ENCODE results near the gene VAV3.

DNA sequence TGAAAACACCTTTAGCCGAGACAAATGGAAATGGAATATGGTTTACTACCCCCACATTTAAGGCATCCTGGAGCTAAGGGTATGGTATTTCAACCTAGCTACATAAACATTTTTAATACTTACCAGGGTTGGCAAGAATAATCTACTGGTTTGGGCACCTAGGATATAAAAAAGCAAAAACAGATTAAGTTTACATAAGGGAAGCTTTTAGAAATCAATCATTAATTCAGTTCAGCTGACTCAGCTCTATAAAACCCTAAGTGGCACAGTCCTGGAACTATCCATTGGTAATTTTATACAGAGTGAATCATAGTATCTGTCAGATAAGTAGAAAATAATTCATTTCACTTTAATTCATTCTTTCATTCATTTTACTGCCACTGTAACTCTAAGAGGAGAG is 355.2 kb downstream of the VAV3 start:
- TF ChIP-seq, protein P1, sequence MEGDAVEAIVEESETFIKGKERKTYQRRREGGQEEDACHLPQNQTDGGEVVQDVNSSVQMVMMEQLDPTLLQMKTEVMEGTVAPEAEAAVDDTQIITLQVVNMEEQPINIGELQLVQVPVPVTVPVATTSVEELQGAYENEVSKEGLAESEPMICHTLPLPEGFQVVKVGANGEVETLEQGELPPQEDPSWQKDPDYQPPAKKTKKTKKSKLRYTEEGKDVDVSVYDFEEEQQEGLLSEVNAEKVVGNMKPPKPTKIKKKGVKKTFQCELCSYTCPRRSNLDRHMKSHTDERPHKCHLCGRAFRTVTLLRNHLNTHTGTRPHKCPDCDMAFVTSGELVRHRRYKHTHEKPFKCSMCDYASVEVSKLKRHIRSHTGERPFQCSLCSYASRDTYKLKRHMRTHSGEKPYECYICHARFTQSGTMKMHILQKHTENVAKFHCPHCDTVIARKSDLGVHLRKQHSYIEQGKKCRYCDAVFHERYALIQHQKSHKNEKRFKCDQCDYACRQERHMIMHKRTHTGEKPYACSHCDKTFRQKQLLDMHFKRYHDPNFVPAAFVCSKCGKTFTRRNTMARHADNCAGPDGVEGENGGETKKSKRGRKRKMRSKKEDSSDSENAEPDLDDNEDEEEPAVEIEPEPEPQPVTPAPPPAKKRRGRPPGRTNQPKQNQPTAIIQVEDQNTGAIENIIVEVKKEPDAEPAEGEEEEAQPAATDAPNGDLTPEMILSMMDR (IDR thresholded peaks at IDR 0.05) = no peak
- TF ChIP-seq POLR2A (IDR thresholded peaks at IDR 0.05) (no peak), EP300 (IDR thresholded peaks at IDR 0.05) (no peak)
